Activated effector memory CD4-positive, alpha-beta T cell treated with Interleukin-2 at 50 U/mL for 16 hours (primary cell): ENCODE results near the gene STAG2.

Experiments used
- DNase-seq: peaks from one replicate; pipeline ENCODE4 v3.0.0-alpha.2; 2020

The STAG2 gene

GRCh38 chrX:123976706-123977316 is 15.3 kb downstream of the STAG2 start:
- DNase-seq, result no peak

DNA sequence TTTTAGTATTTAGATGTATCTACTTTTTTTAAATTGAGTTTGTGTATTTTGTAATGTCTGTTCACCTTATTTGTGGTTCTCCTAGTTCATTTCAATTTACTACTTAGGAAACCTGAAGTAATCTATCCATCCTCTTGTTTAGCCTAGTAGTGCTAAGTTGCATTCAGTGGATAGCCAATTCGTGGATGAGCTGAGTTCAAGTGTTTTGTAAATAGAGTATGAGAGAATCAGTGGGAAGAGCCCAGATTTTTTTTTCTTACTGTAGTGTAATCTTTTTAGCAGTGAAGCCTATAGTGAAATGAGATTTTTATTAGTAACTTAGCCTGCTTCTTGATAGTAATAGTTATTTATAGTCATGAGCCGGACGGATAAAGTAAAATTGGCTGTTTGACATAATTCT is 21.7 kb downstream of the STAG2 start:
- no peak for DNase-seq

DNA sequence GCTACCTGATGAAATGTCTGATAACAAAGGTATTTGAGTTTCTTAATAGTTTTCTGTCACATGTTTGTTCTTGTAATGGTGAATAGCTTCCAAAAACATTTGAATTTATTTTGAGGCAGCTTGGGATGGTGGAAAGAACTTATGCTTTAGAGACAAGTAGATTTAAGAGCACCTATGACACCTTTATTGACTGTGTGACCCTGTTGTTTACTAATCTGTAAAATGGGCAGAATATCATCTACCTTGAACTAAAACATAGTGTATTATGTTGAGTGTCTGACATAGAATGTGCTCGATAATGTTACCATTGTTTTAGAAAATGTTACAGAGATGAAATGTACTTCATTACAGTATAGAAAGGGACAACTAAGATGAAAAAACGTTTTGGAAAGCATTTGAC is 24.9 kb downstream of the STAG2 start:
- DNase-seq, result no peak

GRCh38 chrX:123988423-123989111 is 27.1 kb downstream of the STAG2 start:
- DNase-seq, result no peak

- DNase-seq, result no peak
Observed at GRCh38 chrX:123989235-123989634, 27.7 kb downstream of the STAG2 start.

- no peak for DNase-seq
Observed at GRCh38 chrX:123990169-123990568, 28.7 kb downstream of the STAG2 start.

DNA sequence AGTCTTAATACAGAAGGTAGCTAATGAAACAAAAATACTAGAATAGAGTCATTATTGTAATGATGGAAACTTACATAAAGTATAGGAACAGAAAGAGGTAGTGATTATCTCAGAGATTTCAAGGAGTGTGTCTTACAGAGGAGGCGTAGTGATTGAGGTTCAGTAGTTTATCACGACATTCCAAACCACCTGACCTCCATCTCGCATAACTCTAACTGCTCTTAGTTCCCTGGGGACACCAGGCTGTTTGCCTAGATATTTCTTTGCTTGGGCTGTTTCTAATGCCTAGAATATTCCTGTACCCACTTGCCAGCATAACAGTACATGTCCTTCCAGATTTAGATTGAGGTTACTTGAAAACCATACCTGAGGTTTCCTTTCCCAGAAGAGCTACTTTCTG is 29.1 kb downstream of the STAG2 start:
- DNase-seq, result no peak

GRCh38 chrX:123993326-123993725 is 31.8 kb downstream of the STAG2 start:
- no peak for DNase-seq

DNA sequence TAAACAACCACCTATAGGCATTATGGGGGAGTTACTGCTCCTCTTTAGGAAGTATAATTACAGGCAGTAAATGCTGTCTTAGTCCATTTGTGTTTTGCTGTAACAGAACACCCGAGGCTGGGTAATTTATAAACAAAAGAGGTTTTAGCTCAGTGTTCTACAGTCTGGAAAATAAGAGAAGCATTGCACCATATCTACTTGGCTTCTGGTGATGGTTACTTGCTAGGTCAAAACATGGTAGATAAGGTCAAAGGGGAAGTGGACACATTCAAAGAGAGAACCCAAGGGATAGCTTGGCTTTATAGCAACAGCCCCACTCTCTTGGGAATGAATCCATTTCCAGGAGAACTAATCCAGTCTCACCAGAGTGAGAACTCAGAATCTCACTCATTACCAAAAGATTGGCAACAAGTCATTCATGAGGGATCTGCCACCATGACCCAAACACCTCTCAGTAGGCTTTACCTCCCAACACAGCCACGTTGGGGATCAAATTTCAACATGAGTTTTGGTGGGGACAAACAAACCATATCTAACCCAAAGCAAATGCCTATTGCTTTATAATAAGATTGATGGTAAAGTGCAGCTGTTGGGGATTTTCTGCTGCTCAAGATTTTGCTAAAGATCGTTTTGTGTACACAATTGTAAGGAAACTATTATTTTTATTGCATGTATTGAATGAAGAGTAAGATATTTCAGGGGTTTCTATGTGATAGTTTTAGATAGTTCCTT is 32.6 kb downstream of the STAG2 start:
- DNase-seq, result no peak

DNA sequence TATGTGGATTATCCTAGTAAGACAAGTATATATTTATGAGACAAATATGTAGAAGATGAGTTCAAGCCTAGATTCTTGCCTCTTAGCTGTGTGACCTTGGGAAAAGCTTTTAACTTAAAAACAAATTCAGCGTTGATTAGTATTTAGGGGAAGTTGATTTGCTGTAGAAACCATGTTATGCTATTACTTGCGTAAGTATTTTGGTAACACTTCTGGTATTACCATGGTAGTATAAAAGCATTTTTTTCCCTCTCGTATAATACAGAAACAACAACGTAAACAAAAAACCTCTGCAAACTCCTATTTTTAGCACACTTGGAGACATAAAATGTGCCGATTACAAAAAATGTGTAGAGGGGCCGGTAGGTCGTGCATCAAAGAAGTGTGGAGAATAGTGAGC is 33.2 kb downstream of the STAG2 start:
- DNase-seq, result no peak

- DNase-seq, result no peak
Observed at GRCh38 chrX:124001581-124001980, 40.1 kb downstream of the STAG2 start.

DNA sequence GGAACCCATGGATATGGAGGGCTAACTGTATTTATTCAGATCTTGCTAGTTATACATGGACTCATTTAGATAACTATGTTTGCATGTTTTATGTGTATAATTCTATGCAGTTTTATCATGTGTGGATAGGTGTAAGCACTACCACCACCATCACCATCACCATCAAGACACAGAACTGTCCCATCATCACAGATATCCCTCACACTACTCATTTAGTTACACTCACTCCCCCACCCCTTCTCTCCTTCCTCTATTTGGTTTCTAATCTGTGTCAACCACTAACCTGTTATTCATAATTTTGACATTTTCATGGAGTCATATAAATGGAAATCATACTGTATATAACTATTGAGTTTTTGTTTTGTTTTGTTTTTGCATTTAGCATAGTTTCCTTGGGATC is 43.7 kb downstream of the STAG2 start:
- DNase-seq, result no peak

GRCh38 chrX:124010157-124010556 is 48.7 kb downstream of the STAG2 start:
- no peak for DNase-seq

DNA sequence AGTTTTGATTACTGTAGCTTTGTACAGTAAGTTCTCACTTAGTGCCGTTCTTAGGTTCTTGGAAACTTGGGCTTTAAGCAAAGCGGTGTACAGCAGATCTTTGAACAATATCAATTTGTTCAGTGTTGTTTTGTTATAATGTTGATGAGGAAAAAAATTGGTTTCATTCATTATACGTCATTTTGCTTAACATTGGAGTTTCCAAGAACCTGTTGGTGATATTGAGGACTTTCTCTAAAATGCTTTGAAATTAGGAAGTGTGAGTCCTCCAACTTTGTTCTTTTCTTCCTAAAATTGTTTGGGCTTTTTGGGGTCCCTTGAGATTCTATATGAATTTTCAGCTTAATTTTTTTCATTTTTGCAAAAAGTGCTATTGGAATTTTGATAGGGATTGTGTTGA is 49.1 kb downstream of the STAG2 start:
- no peak for DNase-seq

GRCh38 chrX:124015721-124016120 is 54.2 kb downstream of the STAG2 start:
- no peak for DNase-seq

DNA sequence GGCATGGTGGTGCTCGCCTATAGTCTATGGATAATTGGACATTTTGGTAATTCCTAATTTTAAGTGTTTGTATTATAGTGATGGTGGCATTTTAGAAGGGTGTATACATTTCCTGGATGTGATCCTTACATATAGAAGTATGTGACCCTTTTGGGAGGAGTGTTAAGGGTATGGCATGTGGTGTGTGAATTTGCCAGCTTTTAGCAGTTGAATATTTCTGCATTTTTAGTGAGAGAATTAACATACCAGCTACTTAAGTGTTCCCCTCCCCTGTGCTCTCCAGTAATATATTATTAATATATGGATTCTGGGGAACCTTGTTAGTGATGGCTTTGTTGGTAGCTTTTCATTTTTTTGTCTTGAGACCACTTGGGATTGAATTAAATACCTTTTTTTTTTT is 55.3 kb downstream of the STAG2 start:
- no peak for DNase-seq

GRCh38 chrX:124018023-124018422 is 56.5 kb downstream of the STAG2 start:
- no peak for DNase-seq

GRCh38 chrX:124023838-124024238 is 62.3 kb downstream of the STAG2 start:
- no peak for DNase-seq

- DNase-seq, result no peak
Observed at GRCh38 chrX:124026529-124026928, 65.0 kb downstream of the STAG2 start.

- no peak for DNase-seq
Observed at GRCh38 chrX:124028182-124028581, 66.7 kb downstream of the STAG2 start.

- no peak for DNase-seq
Observed at GRCh38 chrX:124030520-124030919, 69.0 kb downstream of the STAG2 start.

GRCh38 chrX:124033821-124034220 is 72.3 kb downstream of the STAG2 start:
- DNase-seq, result no peak

GRCh38 chrX:124035657-124036056 is 74.2 kb downstream of the STAG2 start:
- no peak for DNase-seq

GRCh38 chrX:124042042-124042441 is 80.5 kb downstream of the STAG2 start:
- DNase-seq, result no peak
